Loucy (cell line): ENCODE results near the gene C1QTNF8.

Source experiments
- H2AFZ ChIP-seq: fragments of 200-600 bp; sonication (generic); 2 replicates; pipeline ENCODE4 v1.6.0; 2016; ENCODE audit warnings: antibody characterized with exemption, mild to moderate bottlenecking, low read length, moderate library complexity
- H3F3A ChIP-seq: fragments of 200-600 bp; 2 replicates; pipeline ENCODE4 v1.6.0; 2016; ENCODE audit warnings: antibody characterized with exemption, low read depth, mild to moderate bottlenecking
- H3K27me3 ChIP-seq: fragments of 200-600 bp; sonication (generic); 2 replicates; pipeline ENCODE4 v1.6.1; 2014; ENCODE audit warnings: low read length, mild to moderate bottlenecking; ENCODE audit not compliant: insufficient read depth, poor library complexity, severe bottlenecking
- H3K36me3 ChIP-seq: fragments of 200-600 bp; sonication (generic); 2 replicates; pipeline ENCODE4 v1.6.1; 2016; ENCODE audit warnings: low read length; ENCODE audit not compliant: insufficient read depth
- H3K4me1 ChIP-seq: fragments of 200-600 bp; sonication (generic); 2 replicates; pipeline ENCODE4 v1.5.1; 2014; ENCODE audit warnings: low read length, mild to moderate bottlenecking; ENCODE audit not compliant: insufficient read depth, poor library complexity, severe bottlenecking
- H3K4me2 ChIP-seq: fragments of 200-600 bp; sonication (generic); 2 replicates; pipeline ENCODE4 v1.6.0; 2014; ENCODE audit warnings: antibody characterized with exemption, low read length, low read depth, mild to moderate bottlenecking; ENCODE audit not compliant: poor library complexity, severe bottlenecking
- H3K4me3 ChIP-seq: fragments of 200-600 bp; sonication (generic); 2 replicates; pipeline ENCODE4 v1.5.1; 2014; ENCODE audit warnings: low read length, mild to moderate bottlenecking, mixed read lengths; ENCODE audit not compliant: poor library complexity, severe bottlenecking
- H3K79me2 ChIP-seq: fragments of 200-600 bp; sonication (generic); 2 replicates; pipeline ENCODE4 v1.6.1; 2014; ENCODE audit warnings: low read length; ENCODE audit not compliant: insufficient read depth
- H3K9ac ChIP-seq: fragments of 200-600 bp; sonication (generic); 2 replicates; pipeline ENCODE4 v1.6.0; 2014; ENCODE audit warnings: mild to moderate bottlenecking, low read depth, low read length, moderate library complexity; ENCODE audit not compliant: poor library complexity, severe bottlenecking
- H3K9me2 ChIP-seq: fragments of 200-600 bp; sonication (generic); replicated peaks from 2 replicates; pipeline ENCODE4 v1.6.1; 2016; ENCODE audit warnings: low read depth, low read length, mixed read lengths
- H3K9me3 ChIP-seq: fragments of 200-600 bp; sonication (generic); 2 replicates; pipeline ENCODE4 v1.6.1; 2014; ENCODE audit warnings: mild to moderate bottlenecking, antibody characterized with exemption, low read length, low read depth; ENCODE audit not compliant: insufficient read depth
- H4K20me1 ChIP-seq: fragments of 200-600 bp; sonication (generic); 2 replicates; pipeline ENCODE4 v1.6.0; 2014; ENCODE audit warnings: antibody characterized with exemption, low read length, mild to moderate bottlenecking; ENCODE audit not compliant: insufficient read depth, poor library complexity, severe bottlenecking
- CTCF ChIP-seq: fragments of 200-600 bp; sonication (generic); conservative IDR thresholded peaks from 2 replicates; pipeline ENCODE4 v1.5.1; 2014; ENCODE audit warnings: mild to moderate bottlenecking, antibody characterized with exemption, low read length
- EZH2phosphoT487 ChIP-seq: fragments of 200-600 bp; IDR thresholded peaks from 2 replicates; pipeline ENCODE4 v1.6.1; 2018; ENCODE audit warnings: antibody characterized with exemption, mild to moderate bottlenecking, moderate library complexity, borderline replicate concordance

C1QTNF8 gene

GRCh38 chr16:1102333-1102700 lies 6.3 kb upstream of the C1QTNF8 start:
- H3K36me3 ChIP-seq: no peaks in the 10 kb centered on the region
- H3K4me3 ChIP-seq: no peak overlapping the region
- no peaks in the 10 kb centered on the region for H3F3A ChIP-seq
- no peaks in the 10 kb centered on the region for H4K20me1 ChIP-seq
- H3K27me3 ChIP-seq: no peaks in the 10 kb centered on the region
- H3K9me2 ChIP-seq: no peaks in the 10 kb centered on the region
- H3K4me1 ChIP-seq: no peaks in the 10 kb centered on the region
- no peak for TF ChIP-seq CTCF
- H3K9ac ChIP-seq: no peak overlapping the region
- H2AFZ ChIP-seq: no peak overlapping the region
- no peaks in the 10 kb centered on the region for H3K9me3 ChIP-seq
- no peaks in the 10 kb centered on the region for H3K79me2 ChIP-seq
- no peak overlapping the region for H3K4me2 ChIP-seq

GRCh38 chr16:1101573-1102332 lies 5.7 kb upstream of the C1QTNF8 start:
- Histone ChIP-seq H3K4me1 (no peaks in the 10 kb centered on the region), H3K36me3 (no peaks in the 10 kb centered on the region), H3K79me2 (no peaks in the 10 kb centered on the region), H3K27me3 (no peaks in the 10 kb centered on the region), H3K9me2 (no peaks in the 10 kb centered on the region), H4K20me1 (no peaks in the 10 kb centered on the region), H3K9me3 (no peaks in the 10 kb centered on the region), H3K4me2 (no peak overlapping the region), H3K9ac (no peak overlapping the region), H2AFZ (no peak overlapping the region), H3F3A (no peaks in the 10 kb centered on the region), H3K4me3 (no peak overlapping the region)
- TF ChIP-seq CTCF (no peak), EZH2phosphoT487 (no peak)

GRCh38 chr16:1101133-1101532 lies 5.1 kb upstream of the C1QTNF8 start:
- Histone ChIP-seq H3F3A (no peaks in the 10 kb centered on the region), H3K9ac (no peak overlapping the region), H3K9me3 (no peaks in the 10 kb centered on the region), H3K27me3 (no peaks in the 10 kb centered on the region), H3K79me2 (no peaks in the 10 kb centered on the region), H4K20me1 (no peaks in the 10 kb centered on the region), H2AFZ (no peak overlapping the region), H3K4me2 (no peak overlapping the region), H3K4me3 (no peak overlapping the region), H3K36me3 (no peaks in the 10 kb centered on the region), H3K9me2 (no peaks in the 10 kb centered on the region), H3K4me1 (no peaks in the 10 kb centered on the region)
- TF ChIP-seq CTCF: no peak
- no peak for TF ChIP-seq EZH2phosphoT487
